H9 (cell line): Measurements from ENCODE around the gene PSPC1. TPM values are rescaled to one million over a fixed set of nuclear protein-coding genes. Genes with fewer than 3 reads are reported as not detected.

Experiments
- DNase-seq: peaks from one replicate; pipeline ENCODE4 v3.0.0-alpha.2; 2017
- H2AFZ ChIP-seq: one replicate; pipeline ENCODE4 v1.6.1; 2013; ENCODE audit warnings: mild to moderate bottlenecking, low read length, control low read depth, moderate library complexity
- H2AK5ac ChIP-seq: 2 replicates; pipeline ENCODE4 v1.6.1; 2013; ENCODE audit warnings: low read length, control low read depth, mixed read lengths; ENCODE audit not compliant: insufficient read length
- H2BK120ac ChIP-seq: one replicate; pipeline ENCODE4 v1.6.1; 2013; ENCODE audit warnings: low read depth, mild to moderate bottlenecking, low read length, control low read depth, inconsistent platforms; ENCODE audit not compliant: poor library complexity, severe bottlenecking
- H2BK12ac ChIP-seq: 2 replicates; pipeline ENCODE4 v1.6.1; 2013; ENCODE audit warnings: low read length, control low read depth, mixed read lengths, low read depth; ENCODE audit not compliant: insufficient read length
- H2BK15ac ChIP-seq: 2 replicates; pipeline ENCODE4 v1.6.1; 2013; ENCODE audit warnings: low read depth, low read length, control low read depth
- H2BK20ac ChIP-seq: one replicate; pipeline ENCODE4 v1.6.1; 2013; ENCODE audit warnings: low read depth, mild to moderate bottlenecking, low read length, control low read depth, inconsistent platforms; ENCODE audit not compliant: poor library complexity, severe bottlenecking
- H2BK5ac ChIP-seq: 2 replicates; pipeline ENCODE4 v1.6.1; 2013; ENCODE audit warnings: low read length, control low read depth, mixed read lengths; ENCODE audit not compliant: insufficient read length
- H3K14ac ChIP-seq: 2 replicates; pipeline ENCODE4 v1.6.1; 2013; ENCODE audit warnings: low read length, control low read depth; ENCODE audit not compliant: insufficient read depth
- H3K18ac ChIP-seq: 2 replicates; pipeline ENCODE4 v1.6.1; 2013; ENCODE audit warnings: low read depth, mild to moderate bottlenecking, mixed read lengths, low read length, control low read depth; ENCODE audit not compliant: insufficient read length
- H3K23ac ChIP-seq: 2 replicates; pipeline ENCODE4 v1.6.1; 2013; ENCODE audit warnings: low read length, control low read depth, mixed read lengths, low read depth; ENCODE audit not compliant: insufficient read length
- H3K23me2 ChIP-seq: 2 replicates; pipeline ENCODE4 v1.6.1; 2013; ENCODE audit warnings: low read depth, mild to moderate bottlenecking, mixed read lengths, low read length, control low read depth; ENCODE audit not compliant: insufficient read length, poor library complexity, severe bottlenecking
- H3K27ac ChIP-seq: 2 replicates; pipeline ENCODE4 v1.5.1; 2013; ENCODE audit warnings: low read length, control low read depth, mixed read lengths, low read depth; ENCODE audit not compliant: insufficient read length
- H3K27me3 ChIP-seq: 2 replicates; pipeline ENCODE4 v1.6.1; 2013; ENCODE audit warnings: low read length, control low read depth, inconsistent platforms; ENCODE audit not compliant: insufficient read depth
- H3K4ac ChIP-seq: 2 replicates; pipeline ENCODE4 v1.6.1; 2013; ENCODE audit warnings: low read depth, mild to moderate bottlenecking, control low read depth, inconsistent platforms, low read length, moderate library complexity
- H3K4me1 ChIP-seq: 2 replicates; pipeline ENCODE4 v1.6.1; 2013; ENCODE audit warnings: low read length, control low read depth, inconsistent platforms; ENCODE audit not compliant: insufficient read depth
- H3K4me2 ChIP-seq: 2 replicates; pipeline ENCODE4 v1.6.1; 2013; ENCODE audit warnings: low read length, control low read depth, mixed read lengths; ENCODE audit not compliant: insufficient read length, insufficient read depth
- H3K56ac ChIP-seq: 2 replicates; pipeline ENCODE4 v1.6.1; 2013; ENCODE audit warnings: low read depth, mild to moderate bottlenecking, mixed read lengths, low read length, control low read depth; ENCODE audit not compliant: insufficient read length
- H3K79me1 ChIP-seq: 2 replicates; pipeline ENCODE4 v1.6.1; 2013; ENCODE audit warnings: low read depth, mild to moderate bottlenecking, moderate library complexity, low read length, control low read depth, inconsistent platforms; ENCODE audit not compliant: insufficient read depth, poor library complexity, severe bottlenecking
- H3K79me2 ChIP-seq: 2 replicates; pipeline ENCODE4 v1.6.1; 2013; ENCODE audit warnings: low read length, control low read depth, inconsistent platforms; ENCODE audit not compliant: insufficient read depth
- H3K9ac ChIP-seq: 2 replicates; pipeline ENCODE4 v1.6.1; 2013; ENCODE audit warnings: low read length, control low read depth, mixed read lengths; ENCODE audit not compliant: insufficient read length; ENCODE audit errors: extremely low read depth
- H3K9me3 ChIP-seq: one replicate; pipeline ENCODE4 v1.6.1; 2013; ENCODE audit warnings: low read depth, low read length, inconsistent platforms; ENCODE audit not compliant: control insufficient read depth
- H3T11ph ChIP-seq: one replicate; pipeline ENCODE4 v1.6.1; 2013; ENCODE audit warnings: mild to moderate bottlenecking, low read length, control low read depth, inconsistent platforms
- H4K20me1 ChIP-seq: one replicate; pipeline ENCODE4 v1.6.1; 2013; ENCODE audit not compliant: control insufficient read depth, insufficient read length, insufficient read depth
- H4K5ac ChIP-seq: 2 replicates; pipeline ENCODE4 v1.6.1; 2013; ENCODE audit warnings: low read depth, mild to moderate bottlenecking, mixed read lengths, low read length, control low read depth; ENCODE audit not compliant: insufficient read length
- H4K8ac ChIP-seq: replicated peaks from 2 replicates; pipeline ENCODE4 v1.6.1; 2013; ENCODE audit warnings: low read length, control low read depth, mixed read lengths, low read depth; ENCODE audit not compliant: insufficient read length
- H4K91ac ChIP-seq: 2 replicates; pipeline ENCODE4 v1.6.1; 2013; ENCODE audit warnings: low read depth, mild to moderate bottlenecking, moderate library complexity, mixed read lengths, low read length, control low read depth; ENCODE audit not compliant: insufficient read length
- H3K27ac Mint-ChIP-seq, 3 experiments: 2 replicates in 2 of 3; 3 replicates in 1 of 3; pipeline ENCODE4 v1.8.0; 2020 to 2021; ENCODE audit warnings: mixed read lengths in 3 of 3, mild to moderate bottlenecking in 1 of 3, moderate library complexity in 1 of 3
- H3K27me3 Mint-ChIP-seq: 2 replicates; pipeline ENCODE4 v1.8.0; 2021; ENCODE audit warnings: low read depth, mild to moderate bottlenecking, moderate library complexity, mixed read lengths
- H3K36me3 Mint-ChIP-seq, 3 experiments: 2 replicates in 2 of 3; 3 replicates in 1 of 3; pipeline ENCODE4 v1.8.0; 2020 to 2021; ENCODE audit warnings: low read depth in 3 of 3, mixed read lengths in 3 of 3; ENCODE audit not compliant: insufficient read depth in 1 of 3
- H3K4me1 Mint-ChIP-seq, 2 experiments: 2 replicates each; pipeline ENCODE4 v1.8.0; 2020; ENCODE audit warnings: mixed read lengths in 2 of 2
- H3K4me3 Mint-ChIP-seq, 2 experiments: 2 replicates in 1 of 2; 3 replicates in 1 of 2; pipeline ENCODE4 v1.8.0; 2020 to 2021; ENCODE audit warnings: mild to moderate bottlenecking in 2 of 2, mixed read lengths in 2 of 2, moderate library complexity in 1 of 2
- H3K9me3 Mint-ChIP-seq, 2 experiments: 2 replicates in 1 of 2; 3 replicates in 1 of 2; pipeline ENCODE4 v1.8.0; 2020; ENCODE audit warnings: mild to moderate bottlenecking in 2 of 2, mixed read lengths in 2 of 2, moderate library complexity in 1 of 2
- WGBS: extraction: QIAGEN DNeasy Blood & Tissue Kit; methylation state at CpG from one replicate; pipeline ENCODE4 v1.1.7; 2013; ENCODE audit warnings: missing lambda C conversion rate, low lambda C conversion rate, mixed read lengths; ENCODE audit not compliant: insufficient read length; ENCODE audit errors: extremely low coverage; 5-methylcytosine and 5-hydroxymethylcytosine counted together
- total RNA-seq: library from RNA; stranded (reverse); gene quantifications from 2 replicates; pipeline ENCODE4 v1.2.1, GENCODE V29; 2021
- TF ChIP-seq, protein P1 (sequence below): fragments of 200-600 bp; sonication (generic); conservative IDR thresholded peaks from 3 replicates; pipeline ENCODE4 v1.8.0; 2021; ENCODE audit warnings: antibody characterized with exemption, mild to moderate bottlenecking

The PSPC1 gene
- total RNA-seq, 1 experiment from 2014 or later, result 134 TPM

DNA sequence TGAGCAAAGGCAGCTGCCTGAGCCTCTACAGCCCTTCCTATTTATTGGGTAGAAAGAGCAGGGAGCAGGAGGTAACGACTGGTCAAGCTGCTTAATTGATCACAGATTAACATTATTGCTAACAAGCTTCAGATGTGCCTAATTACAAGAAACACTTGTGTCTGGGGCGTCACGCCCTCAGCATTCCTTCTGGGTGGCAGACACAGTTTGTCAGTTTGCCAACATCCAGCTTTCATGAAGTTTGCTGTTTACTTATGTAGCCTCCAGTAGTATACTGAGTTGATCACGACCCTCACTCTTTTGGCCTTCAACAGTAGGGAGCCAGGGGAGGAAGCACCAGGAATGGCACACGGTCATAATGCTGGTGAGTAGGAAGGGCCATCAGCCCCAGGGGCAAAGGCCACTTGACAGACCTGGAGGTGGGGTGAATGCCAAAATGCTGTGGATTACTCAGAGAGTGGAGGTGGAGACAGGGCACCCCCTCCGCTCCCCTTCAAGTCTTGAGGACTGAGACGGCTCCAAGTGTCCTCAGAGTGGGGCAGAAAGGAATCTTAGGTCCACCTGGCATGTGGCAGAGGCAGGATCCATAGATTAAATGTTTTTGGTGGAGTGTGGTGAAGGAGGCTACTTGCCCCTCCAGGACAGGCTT lies 34.9 kb upstream of the PSPC1 start:
- WGBS, result no CpG with 5 or more reads among the region's 7 CpGs
- H3K27ac ChIP-seq, result no peak overlapping the region
- H2AK5ac ChIP-seq, result no peak overlapping the region
- H3K14ac ChIP-seq, result no peak overlapping the region
- H3K56ac ChIP-seq, result no peak overlapping the region
- H3K9me3 ChIP-seq, result no peaks in the 10 kb centered on the region
- H4K20me1 ChIP-seq, result no peaks in the 10 kb centered on the region
- no peak overlapping the region for H2BK120ac ChIP-seq
- H2BK15ac ChIP-seq, result no peak overlapping the region
- no peak overlapping the region for H3K23ac ChIP-seq
- no peak overlapping the region for H4K5ac ChIP-seq
- no peak overlapping the region for H3K4me2 ChIP-seq
- peak overlapping the region; percentile 53 for H4K8ac ChIP-seq
- Mint-ChIP-seq H3K27me3 (no peaks in the 10 kb centered on the region), H3K27ac (peak overlapping the region in 1 of 3 experiments; percentile 49; a peak in 1 of 7 replicates), H3K36me3 (peaks cover 15 to 27% (median 26%) of the 10 kb centered on the region in 3 experiments), H3K4me1 (peaks cover 4 to 7% of the 10 kb centered on the region in 2 experiments), H3K9me3 (peaks cover 0 to 4% of the 10 kb centered on the region in 2 experiments; a peak in 4 of 5 replicates), H3K4me3 (no peak overlapping the region)
- no peak overlapping the region for H2BK5ac ChIP-seq
- 0 out of 2 replicates have a peak, but pooled peaks cover 4% of the 10 kb centered on the region for H3K4me1 ChIP-seq
- H4K91ac ChIP-seq, result no peak overlapping the region
- no peak overlapping the region for H2BK20ac ChIP-seq
- TF ChIP-seq, protein P1, sequence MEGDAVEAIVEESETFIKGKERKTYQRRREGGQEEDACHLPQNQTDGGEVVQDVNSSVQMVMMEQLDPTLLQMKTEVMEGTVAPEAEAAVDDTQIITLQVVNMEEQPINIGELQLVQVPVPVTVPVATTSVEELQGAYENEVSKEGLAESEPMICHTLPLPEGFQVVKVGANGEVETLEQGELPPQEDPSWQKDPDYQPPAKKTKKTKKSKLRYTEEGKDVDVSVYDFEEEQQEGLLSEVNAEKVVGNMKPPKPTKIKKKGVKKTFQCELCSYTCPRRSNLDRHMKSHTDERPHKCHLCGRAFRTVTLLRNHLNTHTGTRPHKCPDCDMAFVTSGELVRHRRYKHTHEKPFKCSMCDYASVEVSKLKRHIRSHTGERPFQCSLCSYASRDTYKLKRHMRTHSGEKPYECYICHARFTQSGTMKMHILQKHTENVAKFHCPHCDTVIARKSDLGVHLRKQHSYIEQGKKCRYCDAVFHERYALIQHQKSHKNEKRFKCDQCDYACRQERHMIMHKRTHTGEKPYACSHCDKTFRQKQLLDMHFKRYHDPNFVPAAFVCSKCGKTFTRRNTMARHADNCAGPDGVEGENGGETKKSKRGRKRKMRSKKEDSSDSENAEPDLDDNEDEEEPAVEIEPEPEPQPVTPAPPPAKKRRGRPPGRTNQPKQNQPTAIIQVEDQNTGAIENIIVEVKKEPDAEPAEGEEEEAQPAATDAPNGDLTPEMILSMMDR, result no peak
- no peak overlapping the region for H3K4ac ChIP-seq
- H2AFZ ChIP-seq, result no peak overlapping the region
- H3K79me2 ChIP-seq, result no peaks in the 10 kb centered on the region
- no peak for DNase-seq
- H3T11ph ChIP-seq, result no peak overlapping the region
- no peak overlapping the region for H2BK12ac ChIP-seq
- no peaks in the 10 kb centered on the region for H3K27me3 ChIP-seq
- no peak overlapping the region for H3K9ac ChIP-seq
- no peaks in the 10 kb centered on the region for H3K79me1 ChIP-seq
- no peaks in the 10 kb centered on the region for H3K23me2 ChIP-seq
- H3K18ac ChIP-seq, result no peak overlapping the region
